Measurements from ENCODE around the gene NSD2. TPM values are rescaled to one million over a fixed set of nuclear protein-coding genes. Genes with fewer than 3 reads are reported as not detected.

The NSD2 gene
- total RNA-seq, 2 donors from 2014 or later: 80.1 to 176 TPM

DNA sequence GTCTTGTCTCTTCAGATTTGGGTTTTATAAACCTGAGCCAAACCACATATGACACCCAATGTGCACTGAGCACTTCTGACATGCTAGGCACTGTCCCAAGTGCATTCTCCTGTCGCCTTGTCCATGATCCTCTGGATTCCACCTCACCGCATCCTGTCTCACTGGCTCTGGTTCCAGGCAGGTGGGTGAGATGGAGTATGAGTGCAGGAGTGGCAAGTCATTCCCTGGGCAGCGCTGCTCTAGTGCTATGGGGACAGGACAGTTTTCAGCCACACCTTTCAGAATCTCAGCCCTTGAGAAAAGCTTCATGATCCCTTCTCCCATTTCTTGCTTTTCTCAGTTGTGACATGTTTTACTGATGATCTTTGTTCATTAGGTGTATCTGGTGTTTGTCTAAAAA lies 66.4 kb downstream of the NSD2 start:
- TF ChIP-seq CTCF (IDR thresholded peaks at IDR 0.05): no peak
- DNase-seq: no peak
- Histone ChIP-seq H3K4me1 (no peaks in the 10 kb centered on the region), H3K9me3 (no peaks in the 10 kb centered on the region), H3K27ac (no peak overlapping the region), H3K9ac (ENCODE audit: low read depth in 2 of 2, low read length in 2 of 2) (no peak overlapping the region), H3K27me3 (no peaks in the 10 kb centered on the region), H3K36me3 (peaks cover 6% of the 10 kb centered on the region), H3K4me3 (no peak overlapping the region)
- intact Hi-C loops (cut with DNase I): no loop called here

DNA sequence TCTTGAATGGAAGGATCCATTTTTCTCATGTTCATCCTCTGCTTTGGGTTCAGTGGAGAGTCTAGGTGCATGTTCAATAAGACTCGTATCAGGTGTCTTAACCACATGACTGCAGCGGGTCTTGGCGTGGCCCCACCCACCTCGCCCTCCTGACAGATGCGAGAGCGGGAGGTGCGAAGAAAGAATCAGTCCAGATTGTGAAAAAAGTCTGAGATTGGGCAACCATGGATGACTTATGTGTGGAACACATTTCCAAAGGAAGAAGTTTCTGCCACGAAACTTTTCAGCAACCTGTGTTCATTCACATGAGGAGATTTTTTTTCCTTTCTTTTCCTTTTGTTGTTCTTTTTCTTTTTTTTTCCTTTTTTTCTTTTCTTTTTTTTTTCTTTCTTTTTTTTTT lies 66.8 kb downstream of the NSD2 start:
- H3K9ac ChIP-seq (ENCODE audit: low read depth in 2 of 2, low read length in 2 of 2): no peak overlapping the region
- no peak overlapping the region for H3K4me3 ChIP-seq
- no peak overlapping the region for H3K27ac ChIP-seq
- no peak for TF ChIP-seq CTCF (IDR thresholded peaks at IDR 0.05)
- no peak for DNase-seq
- H3K36me3 ChIP-seq: peaks cover 1% of the 10 kb centered on the region
- intact Hi-C loops (cut with DNase I): no loop called here
- no peaks in the 10 kb centered on the region for H3K9me3 ChIP-seq
- H3K4me1 ChIP-seq: no peaks in the 10 kb centered on the region
- no peaks in the 10 kb centered on the region for H3K27me3 ChIP-seq

GRCh38 chr4:1939664-1940509 lies 68.7 kb downstream of the NSD2 start:
- DNase-seq: no peak
- H3K4me1 ChIP-seq: no peaks in the 10 kb centered on the region
- H3K27ac ChIP-seq: no peak overlapping the region
- no peak overlapping the region for H3K4me3 ChIP-seq
- no peaks in the 10 kb centered on the region for H3K27me3 ChIP-seq
- H3K9ac ChIP-seq (ENCODE audit: low read depth in 2 of 2, low read length in 2 of 2): no peak overlapping the region
- intact Hi-C loops (cut with DNase I): no loop called here
- H3K9me3 ChIP-seq: no peaks in the 10 kb centered on the region
- no peaks in the 10 kb centered on the region for H3K36me3 ChIP-seq
- no peak for TF ChIP-seq CTCF (IDR thresholded peaks at IDR 0.05)

GRCh38 chr4:1940566-1940965 lies 69.4 kb downstream of the NSD2 start:
- Histone ChIP-seq H3K9me3 (no peaks in the 10 kb centered on the region), H3K27ac (no peak overlapping the region), H3K4me1 (no peaks in the 10 kb centered on the region), H3K36me3 (no peaks in the 10 kb centered on the region), H3K4me3 (no peak overlapping the region), H3K9ac (ENCODE audit: low read depth in 2 of 2, low read length in 2 of 2) (no peak overlapping the region), H3K27me3 (no peaks in the 10 kb centered on the region)
- intact Hi-C loops (cut with DNase I): no loop called here
- no peak for TF ChIP-seq CTCF (IDR thresholded peaks at IDR 0.05)
- no peak for DNase-seq

DNA sequence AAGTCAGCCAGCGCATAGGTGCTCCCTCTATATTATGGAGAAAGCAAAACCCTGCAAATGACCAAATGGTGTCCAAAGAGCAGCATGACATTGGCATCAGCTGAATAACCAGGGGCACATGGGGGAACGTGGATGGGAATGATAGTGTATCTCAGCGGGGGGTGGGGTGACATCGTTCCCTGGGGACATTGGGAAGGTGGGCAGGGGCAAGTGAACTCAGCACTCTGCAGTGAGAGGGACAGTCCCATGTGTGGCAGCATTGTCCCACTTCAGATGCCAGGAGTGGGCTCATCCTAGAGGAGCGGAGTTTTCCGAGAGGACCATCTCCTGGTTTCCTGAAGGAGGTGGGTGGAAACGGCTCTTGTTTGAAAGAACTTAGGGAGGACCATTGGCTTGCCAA lies 72.7 kb downstream of the NSD2 start:
- TF ChIP-seq CTCF (IDR thresholded peaks at IDR 0.05): no peak
- no peak overlapping the region for H3K9ac ChIP-seq (ENCODE audit: low read depth in 2 of 2, low read length in 2 of 2)
- no peak overlapping the region for H3K27ac ChIP-seq
- H3K4me3 ChIP-seq: no peak overlapping the region
- no peaks in the 10 kb centered on the region for H3K4me1 ChIP-seq
- no peaks in the 10 kb centered on the region for H3K36me3 ChIP-seq
- H3K9me3 ChIP-seq: no peaks in the 10 kb centered on the region
- DNase-seq: no peak
- intact Hi-C loops (cut with DNase I): no loop called here
- H3K27me3 ChIP-seq: no peaks in the 10 kb centered on the region
